Colonic mucosa (tissue), 4 donors: Measurements from ENCODE around the gene KAT7. TPM values are rescaled to one million over a fixed set of nuclear protein-coding genes. Genes with fewer than 3 reads are reported as not detected.
"Not testable (repeated sequence)": the region's sequence is repeated elsewhere in the genome, so short reads cannot be mapped to it uniquely, and the experiment has no call there.

Experiments
- DNase-seq: peaks from one replicate; pipeline ENCODE4 v3.0.0-alpha.2; 2020
- H3K27ac ChIP-seq: fragments of 200-600 bp; one replicate; pipeline ENCODE4 v1.8.0; 2021
- H3K27me3 ChIP-seq: fragments of 200-600 bp; one replicate; pipeline ENCODE4 v1.8.0; 2021
- H3K36me3 ChIP-seq: fragments of 200-600 bp; one replicate; pipeline ENCODE4 v1.8.0; 2021
- H3K4me1 ChIP-seq: fragments of 200-600 bp; one replicate; pipeline ENCODE4 v1.8.0; 2021; ENCODE audit warnings: mild to moderate bottlenecking
- H3K4me3 ChIP-seq: fragments of 200-600 bp; one replicate; pipeline ENCODE4 v1.8.0; 2021
- H3K9ac ChIP-seq, 2 donors: one replicate each; pipeline ENCODE4 v1.7.0; 2013; ENCODE audit warnings: control low read depth in 2 of 2, low read depth in 2 of 2, low read length in 2 of 2
- H3K9me3 ChIP-seq: fragments of 200-600 bp; one replicate; pipeline ENCODE4 v1.8.0; 2021
- intact Hi-C: fragments of 100-400 bp; cut with DNase I; formaldehyde crosslinking; loops from one replicate; pipeline ENCODE4 v1.14.1; 2022
- total RNA-seq, 2 donors: library from RNA; stranded (reverse); fragmentation: NEBNext Ultra II Directional in 1 of 2; extraction: Animal tissue kit (Norgen Biotek cat#: 25700) in 1 of 2; gene quantifications; one replicate each; pipeline ENCODE4 v1.2.1, GENCODE V29; 2021
- TF ChIP-seq, protein P1 (sequence below): fragments of 200-600 bp; IDR thresholded peaks from one replicate; pipeline ENCODE4 v1.8.0; 2022; ENCODE audit warnings: antibody characterized with exemption, mild to moderate bottlenecking
- donor health status: healthy.
- donor health status: DM: no; HTN: no; CAD: no.
- donor health status: DM: no; HTN: no; CAD: no.

Gene KAT7
- total RNA-seq, 2 donors from 2014 or later, result 39.4 to 42.5 TPM

DNA sequence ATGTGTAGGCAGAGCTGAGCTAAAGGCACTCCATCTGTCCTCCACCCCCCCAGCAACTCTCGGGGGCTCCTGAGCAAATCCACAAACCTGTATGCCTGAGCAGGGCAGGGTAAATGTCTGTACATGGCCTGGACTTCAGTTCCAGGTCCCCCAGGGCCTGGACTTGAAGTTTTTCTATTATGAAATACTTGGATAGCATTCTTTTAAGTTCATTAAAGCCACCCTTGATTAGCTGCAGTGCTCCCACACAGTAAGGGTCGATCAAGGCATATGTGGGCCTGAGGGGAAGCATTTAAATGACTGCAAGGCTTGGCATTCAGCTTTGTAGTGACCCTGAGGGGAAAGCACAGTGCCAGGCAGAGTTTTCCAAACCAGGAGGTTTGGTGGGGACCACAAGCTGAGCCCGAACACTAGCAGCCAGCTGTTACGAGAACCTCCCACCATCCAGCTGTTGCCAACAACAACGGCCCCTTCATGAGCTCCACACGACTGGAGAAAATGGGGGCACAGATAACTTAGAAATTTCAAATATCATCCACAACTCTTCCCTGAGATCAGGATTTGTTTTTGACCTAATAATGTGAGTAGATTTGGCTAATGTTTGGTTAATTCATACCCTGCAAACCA is 31.2 kb upstream of the KAT7 start:
- TF ChIP-seq, protein P1, sequence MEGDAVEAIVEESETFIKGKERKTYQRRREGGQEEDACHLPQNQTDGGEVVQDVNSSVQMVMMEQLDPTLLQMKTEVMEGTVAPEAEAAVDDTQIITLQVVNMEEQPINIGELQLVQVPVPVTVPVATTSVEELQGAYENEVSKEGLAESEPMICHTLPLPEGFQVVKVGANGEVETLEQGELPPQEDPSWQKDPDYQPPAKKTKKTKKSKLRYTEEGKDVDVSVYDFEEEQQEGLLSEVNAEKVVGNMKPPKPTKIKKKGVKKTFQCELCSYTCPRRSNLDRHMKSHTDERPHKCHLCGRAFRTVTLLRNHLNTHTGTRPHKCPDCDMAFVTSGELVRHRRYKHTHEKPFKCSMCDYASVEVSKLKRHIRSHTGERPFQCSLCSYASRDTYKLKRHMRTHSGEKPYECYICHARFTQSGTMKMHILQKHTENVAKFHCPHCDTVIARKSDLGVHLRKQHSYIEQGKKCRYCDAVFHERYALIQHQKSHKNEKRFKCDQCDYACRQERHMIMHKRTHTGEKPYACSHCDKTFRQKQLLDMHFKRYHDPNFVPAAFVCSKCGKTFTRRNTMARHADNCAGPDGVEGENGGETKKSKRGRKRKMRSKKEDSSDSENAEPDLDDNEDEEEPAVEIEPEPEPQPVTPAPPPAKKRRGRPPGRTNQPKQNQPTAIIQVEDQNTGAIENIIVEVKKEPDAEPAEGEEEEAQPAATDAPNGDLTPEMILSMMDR, result no peak
- no peak overlapping the region for H3K4me3 ChIP-seq
- no peak overlapping the region for H3K9ac ChIP-seq
- no peaks in the 10 kb centered on the region for H3K9me3 ChIP-seq
- no peaks in the 10 kb centered on the region for H3K4me1 ChIP-seq
- H3K27me3 ChIP-seq, result no peaks in the 10 kb centered on the region
- no peaks in the 10 kb centered on the region for H3K36me3 ChIP-seq
- no peak overlapping the region for H3K27ac ChIP-seq
- DNase-seq, result no peak
- intact Hi-C loops, result no loop called here

DNA sequence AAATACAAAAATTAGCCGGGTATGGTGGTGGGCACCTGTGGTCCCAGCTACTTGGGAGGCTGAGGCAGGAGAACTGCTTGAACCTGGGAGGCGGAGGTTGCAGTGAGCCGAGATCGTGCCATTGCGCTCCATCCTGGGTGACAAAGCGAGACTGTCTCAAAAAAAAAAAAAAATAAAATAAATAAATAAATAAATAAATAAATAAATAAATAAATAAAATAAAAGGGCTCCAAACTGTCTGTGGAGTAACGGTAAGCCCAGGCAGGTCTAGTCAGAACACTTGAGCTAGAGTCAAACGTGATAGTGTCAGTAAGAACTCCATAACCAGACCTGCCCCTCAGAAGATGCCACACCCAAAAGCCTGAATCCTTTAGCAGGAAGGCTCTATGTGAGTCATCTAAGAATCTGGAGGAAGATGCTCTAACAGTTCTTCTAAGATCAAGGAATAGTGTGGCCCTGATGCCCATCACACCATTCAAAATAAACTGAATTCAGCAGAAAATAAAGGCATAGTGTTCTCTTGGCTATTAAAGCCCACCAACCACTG is 29.9 kb upstream of the KAT7 start:
- H3K27ac ChIP-seq, H3K27me3 ChIP-seq, H3K4me1 ChIP-seq, DNase-seq, H3K9ac ChIP-seq, intact Hi-C loops, H3K9me3 ChIP-seq, H3K36me3 ChIP-seq, H3K4me3 ChIP-seq: not testable (repeated sequence)

DNA sequence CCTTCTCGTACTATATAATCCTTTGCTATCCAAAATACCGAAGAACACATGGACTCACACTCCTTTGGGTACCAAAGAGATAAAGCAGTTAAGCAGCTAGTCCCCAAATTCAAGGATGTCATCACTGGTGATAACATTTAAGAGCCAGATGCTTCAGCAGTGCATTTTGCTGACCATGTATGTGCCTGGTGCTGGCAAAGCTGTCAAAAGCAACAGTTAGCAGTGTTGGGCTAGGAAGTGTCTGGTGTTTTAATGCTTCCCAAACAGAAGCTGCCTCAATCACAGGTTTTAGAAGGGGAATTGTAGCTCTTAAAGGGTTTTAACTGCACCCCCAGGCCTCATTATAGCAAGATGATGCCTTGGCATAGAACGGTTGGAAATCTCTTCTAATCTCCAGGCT is 29.3 kb upstream of the KAT7 start:
- H3K9me3 ChIP-seq, result no peaks in the 10 kb centered on the region
- no peak for DNase-seq
- no peaks in the 10 kb centered on the region for H3K4me1 ChIP-seq
- no peak overlapping the region for H3K27ac ChIP-seq
- H3K9ac ChIP-seq, result no peak overlapping the region
- intact Hi-C loops, result no loop called here
- H3K36me3 ChIP-seq, result no peaks in the 10 kb centered on the region
- H3K4me3 ChIP-seq, result no peak overlapping the region
- no peaks in the 10 kb centered on the region for H3K27me3 ChIP-seq
- TF ChIP-seq, protein P1, result no peak

DNA sequence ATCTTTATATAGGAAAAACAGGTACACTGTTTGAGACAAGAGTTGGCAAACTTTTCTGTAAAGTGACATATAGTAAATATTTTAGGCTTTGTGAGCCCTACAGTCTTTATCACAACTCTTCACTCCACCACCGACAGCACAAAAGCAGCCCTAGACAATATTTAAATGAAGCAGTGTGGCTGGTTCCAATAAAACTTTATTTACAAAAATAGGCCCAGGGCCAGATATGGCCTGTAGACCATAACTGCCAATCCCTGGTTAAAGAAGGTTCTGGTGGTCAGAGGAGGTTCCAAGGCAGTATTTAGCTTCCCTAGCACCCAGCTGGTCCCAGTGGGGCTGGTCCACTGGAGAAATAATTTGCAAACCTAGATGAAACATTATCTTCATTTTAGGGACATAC is 28.2 kb upstream of the KAT7 start:
- TF ChIP-seq, protein P1, result no peak
- no peaks in the 10 kb centered on the region for H3K36me3 ChIP-seq
- no peak overlapping the region for H3K27ac ChIP-seq
- no peak for DNase-seq
- H3K27me3 ChIP-seq, result no peaks in the 10 kb centered on the region
- no peak overlapping the region for H3K9ac ChIP-seq
- peaks cover 4% of the 10 kb centered on the region for H3K4me1 ChIP-seq
- no peaks in the 10 kb centered on the region for H3K9me3 ChIP-seq
- no peak overlapping the region for H3K4me3 ChIP-seq
- intact Hi-C loops, result no loop called here

DNA sequence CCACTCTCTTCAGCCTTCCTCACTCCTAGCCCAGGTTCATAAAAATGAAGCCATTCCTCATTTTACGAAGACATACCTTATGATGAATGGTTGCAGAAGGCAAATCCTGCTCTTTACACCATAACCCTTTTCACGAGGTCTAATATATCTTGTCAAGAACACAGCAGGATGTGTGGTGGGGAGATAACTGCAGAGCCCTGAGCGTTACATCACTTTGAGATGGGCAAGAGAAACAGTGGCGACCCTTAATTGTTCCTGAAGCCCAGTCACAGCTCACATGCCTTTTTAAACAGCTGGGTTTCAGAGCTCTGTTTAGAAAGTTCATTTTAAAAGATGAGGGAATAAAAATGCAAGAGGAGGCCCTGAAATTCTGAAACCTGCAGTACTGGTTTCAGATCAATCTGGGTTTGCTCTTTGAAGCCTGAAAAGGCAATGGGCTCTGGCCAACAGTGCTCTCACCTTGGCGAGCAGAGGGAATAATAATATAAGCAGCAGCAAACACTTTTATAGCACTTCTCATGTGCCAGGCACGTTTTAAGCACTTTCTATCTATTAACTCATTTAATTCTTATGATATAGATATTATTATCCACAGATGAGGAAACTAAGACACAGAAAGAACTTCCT is 27.4 kb upstream of the KAT7 start:
- H3K27me3 ChIP-seq, result no peaks in the 10 kb centered on the region
- TF ChIP-seq, protein P1, result no peak
- no peak overlapping the region for H3K9ac ChIP-seq
- no peaks in the 10 kb centered on the region for H3K9me3 ChIP-seq
- H3K36me3 ChIP-seq, result no peaks in the 10 kb centered on the region
- peaks cover 4% of the 10 kb centered on the region for H3K4me1 ChIP-seq
- no peak for DNase-seq
- H3K4me3 ChIP-seq, result no peak overlapping the region
- H3K27ac ChIP-seq, result no peak overlapping the region
- intact Hi-C loops, result no loop called here
